GM18502 (cell line): ENCODE measurements around the gene EIF3I.
A peak's percentile ranks its signal among the peaks of the same experiment; 100 is the strongest.

Experiments
- ATAC-seq: cut with Tn5 transposase; IDR thresholded peaks from one replicate; pipeline ENCODE4 v1.9.1; 2021; ENCODE audit warnings: mild to moderate bottlenecking; ENCODE audit not compliant: unreplicated experiment, poor library complexity

Gene EIF3I

DNA sequence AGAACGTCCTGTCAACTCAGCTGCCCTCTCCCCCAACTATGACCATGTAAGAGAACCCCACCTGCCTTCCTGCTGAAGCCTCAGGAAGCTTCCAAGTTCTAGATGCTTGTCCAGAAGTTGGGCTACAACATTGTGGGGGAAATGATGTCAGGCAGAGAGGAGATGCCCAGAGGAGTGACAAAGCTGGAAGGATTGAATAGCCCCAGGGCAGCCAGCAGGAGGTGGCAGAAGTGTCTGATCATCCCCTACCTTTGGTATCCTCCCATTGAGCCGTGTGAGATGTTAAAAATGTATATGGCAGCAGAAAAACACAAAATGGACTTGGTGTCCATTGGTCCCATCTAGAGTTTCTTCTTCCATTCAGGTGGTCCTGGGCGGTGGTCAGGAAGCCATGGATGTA lies 6.6 kb downstream of the EIF3I start:
- ATAC-seq = no peak

DNA sequence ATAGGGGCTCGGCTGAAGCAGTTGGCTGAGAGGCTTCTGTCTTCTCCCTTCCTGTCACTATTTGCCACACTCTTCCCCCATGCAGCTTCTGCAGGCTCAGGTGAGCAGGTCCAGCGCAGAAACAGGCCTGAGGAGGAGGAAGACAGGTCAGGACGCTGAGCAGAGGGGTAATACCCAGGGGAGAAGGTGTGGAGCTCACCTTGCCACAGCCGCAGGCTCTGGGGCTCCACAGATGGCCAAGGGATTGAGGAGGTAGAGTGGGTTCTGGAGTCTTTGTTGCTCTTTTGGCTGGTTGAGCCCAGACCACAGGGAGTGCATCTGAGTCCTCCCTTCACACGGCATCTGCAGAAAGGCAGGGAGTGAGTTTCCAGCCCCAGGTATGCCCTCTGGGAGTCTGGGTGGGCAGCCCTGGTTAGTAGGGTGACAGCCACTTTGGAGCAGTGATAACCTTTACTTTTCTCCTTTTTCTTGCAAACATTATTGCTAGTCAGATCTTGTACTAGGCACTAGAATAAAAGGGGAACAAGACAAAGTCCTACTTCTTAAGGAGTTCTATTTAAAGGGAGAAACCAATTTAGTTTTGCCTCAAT lies 9.7 kb downstream of the EIF3I start:
- ATAC-seq = no peak

GRCh38 chr1:32232558-32233304 lies 10.5 kb downstream of the EIF3I start:
- ATAC-seq = no peak

- ATAC-seq = no peak
Measured at GRCh38 chr1:32234792-32235191, 12.6 kb downstream of the EIF3I start.

DNA sequence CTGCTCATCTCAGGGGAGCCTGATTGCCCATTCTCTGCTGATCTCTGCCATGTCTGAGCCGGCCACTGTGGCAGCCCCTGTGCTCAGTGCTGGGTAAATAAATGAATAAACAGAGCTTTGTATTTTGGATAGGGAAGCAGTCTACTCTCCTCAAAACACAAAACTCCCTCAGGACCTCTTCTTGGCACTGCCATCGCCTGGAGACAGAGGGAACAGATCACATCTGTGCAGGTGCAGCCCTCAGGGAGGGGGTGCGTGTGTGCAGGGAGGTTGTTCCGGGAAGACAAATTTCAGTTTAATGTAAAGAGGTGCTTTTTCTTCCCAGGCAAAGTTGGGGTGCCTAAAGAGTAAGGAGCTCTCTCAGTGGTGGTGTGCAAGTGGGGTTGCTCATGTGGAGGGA lies 17.1 kb downstream of the EIF3I start:
- ATAC-seq = no peak

DNA sequence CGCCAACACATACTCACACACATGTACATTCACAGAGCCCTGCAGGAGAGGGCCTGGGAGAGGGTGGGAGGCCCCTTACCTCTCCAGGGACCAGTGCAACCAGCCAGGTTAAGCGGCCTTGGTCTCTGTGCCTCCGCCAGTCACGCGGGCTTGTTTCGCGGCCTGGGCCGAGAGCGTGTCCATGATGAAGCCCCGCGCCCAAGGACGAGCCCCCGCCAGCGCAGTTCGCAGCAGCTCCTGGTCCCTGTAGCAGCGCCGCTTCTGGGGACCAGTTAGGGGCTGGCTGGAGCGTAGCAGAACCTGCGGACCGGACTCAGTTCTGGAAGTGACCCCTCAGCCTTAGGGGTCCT lies 17.6 kb downstream of the EIF3I start:
- ATAC-seq = no peak

DNA sequence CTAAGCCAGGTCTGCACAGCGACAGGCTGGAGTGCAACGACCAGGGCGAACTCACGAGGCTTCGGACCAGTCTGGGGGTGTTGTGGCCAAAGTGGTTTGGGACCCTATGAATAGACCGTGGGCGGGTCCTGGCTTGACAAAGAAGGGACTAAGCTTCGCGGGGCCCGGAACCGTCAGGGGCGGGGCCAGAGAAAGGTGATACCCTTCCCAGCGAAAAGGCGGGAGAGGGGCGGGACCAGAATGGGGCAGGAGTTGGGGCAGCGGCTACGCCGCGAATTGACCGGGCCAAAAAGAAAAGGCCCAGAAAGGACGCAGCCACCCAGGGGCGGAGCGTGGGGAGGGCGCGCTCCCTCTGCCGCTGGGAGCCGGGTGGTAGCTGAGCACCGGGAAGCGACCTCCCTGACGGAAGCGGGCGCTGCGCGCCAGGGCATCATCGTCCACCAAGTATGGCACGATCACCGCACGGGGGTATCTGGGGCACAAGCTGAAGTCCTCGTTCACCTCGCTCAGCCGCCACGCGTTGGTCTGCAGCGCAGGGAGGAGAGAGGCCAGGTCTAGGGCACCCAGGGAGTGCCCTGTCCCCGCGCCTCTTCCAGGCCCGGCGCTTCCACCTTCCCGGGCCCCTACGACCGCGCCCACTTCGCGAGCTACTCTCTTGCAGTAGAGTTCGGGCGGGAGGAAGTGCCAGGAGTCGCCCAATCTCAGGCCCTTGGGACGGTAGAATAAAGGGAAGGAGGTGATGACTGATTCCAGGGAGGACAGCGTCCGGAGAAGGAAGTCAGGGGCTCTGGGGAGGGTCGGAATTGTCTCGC lies 18.1 kb downstream of the EIF3I start:
- no peak for ATAC-seq

DNA sequence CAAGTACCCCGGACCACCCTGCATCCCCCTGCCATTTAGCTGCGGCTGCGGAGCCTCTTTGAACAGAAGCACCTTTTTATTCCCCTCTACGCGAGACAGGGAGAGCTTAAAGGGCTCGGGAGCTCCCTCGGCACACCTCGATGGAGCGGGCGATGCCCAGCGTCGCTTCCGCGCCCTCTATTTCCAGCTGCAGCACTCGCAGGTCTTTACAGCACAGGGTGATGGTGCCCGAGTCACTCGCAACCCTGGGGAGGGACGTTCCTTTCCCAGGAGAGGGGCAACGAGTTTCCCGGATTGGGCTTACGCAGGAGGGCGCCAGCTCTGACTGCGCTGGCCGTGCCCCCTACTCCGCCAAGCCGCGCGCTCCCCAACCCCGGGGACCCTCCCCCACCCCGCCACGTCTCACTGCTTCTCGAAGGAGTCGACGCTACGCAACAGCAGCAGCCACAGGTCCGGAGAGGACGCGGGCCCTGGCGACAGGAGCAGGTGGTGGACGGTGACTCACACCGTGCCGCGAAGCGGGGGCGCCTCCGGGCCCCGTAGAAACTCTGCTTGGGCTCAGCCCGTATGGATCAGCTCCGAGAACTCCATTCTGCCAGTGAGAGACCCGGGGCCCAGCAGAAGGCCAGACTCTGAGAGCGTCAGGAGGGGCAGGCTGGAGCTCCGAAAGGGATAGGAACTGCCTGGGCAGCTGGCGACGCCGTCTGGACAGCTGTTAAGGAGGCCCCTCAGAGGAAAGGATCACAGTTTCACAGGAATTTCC lies 19.0 kb downstream of the EIF3I start:
- no peak for ATAC-seq

- no peak for ATAC-seq
Measured at GRCh38 chr1:32242341-32242851, 20.2 kb downstream of the EIF3I start.

DNA sequence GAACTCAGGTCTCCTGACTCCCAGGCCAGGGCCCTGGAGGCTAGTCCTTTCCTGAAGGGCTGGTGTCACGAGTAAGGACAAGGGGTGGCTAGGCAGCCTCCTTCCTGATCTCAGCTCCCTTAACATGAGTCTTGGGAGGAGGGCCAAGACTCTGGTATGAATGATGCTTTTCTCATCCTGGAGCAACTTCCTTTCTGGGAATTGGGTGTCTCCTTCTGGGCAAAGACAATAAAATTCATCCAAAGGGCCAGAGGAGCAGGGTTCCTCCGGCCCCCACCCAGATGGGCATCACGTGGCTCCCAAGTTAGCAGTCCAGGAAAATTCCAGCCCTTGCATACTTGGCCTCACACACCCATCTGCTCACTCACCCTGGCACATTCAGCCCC lies 24.7 kb downstream of the EIF3I start, which contains the start of gene FAM167B:
Gene FAM167B, plus strand, starts transcription at position 335 of the 386 bp plus-strand sequence. CDS start 200 bp downstream, outside the sequence.
- no peak for ATAC-seq

DNA sequence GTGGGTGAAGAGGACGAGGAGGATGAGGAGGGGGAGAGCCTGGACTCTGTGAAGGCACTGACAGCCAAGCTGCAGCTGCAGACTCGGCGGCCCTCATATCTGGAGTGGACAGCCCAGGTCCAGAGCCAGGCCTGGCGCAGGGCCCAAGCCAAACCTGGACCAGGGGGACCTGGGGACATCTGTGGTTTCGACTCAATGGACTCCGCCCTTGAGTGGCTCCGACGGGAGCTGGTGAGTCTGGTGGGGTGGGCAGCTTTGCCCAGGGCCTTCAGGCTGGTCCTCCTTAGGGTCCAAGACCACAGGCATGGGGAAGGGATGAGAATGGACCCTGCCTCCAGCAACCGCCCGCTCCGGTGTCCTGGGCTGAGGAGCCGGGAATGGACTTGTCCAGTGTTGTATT lies 25.2 kb downstream of the EIF3I start:
- ATAC-seq = no peak

- ATAC-seq = no peak
Measured at GRCh38 chr1:32247983-32248889, 26.0 kb downstream of the EIF3I start.

GRCh38 chr1:32249831-32250525 lies 27.8 kb downstream of the EIF3I start:
- peak; percentile 56 for ATAC-seq

DNA sequence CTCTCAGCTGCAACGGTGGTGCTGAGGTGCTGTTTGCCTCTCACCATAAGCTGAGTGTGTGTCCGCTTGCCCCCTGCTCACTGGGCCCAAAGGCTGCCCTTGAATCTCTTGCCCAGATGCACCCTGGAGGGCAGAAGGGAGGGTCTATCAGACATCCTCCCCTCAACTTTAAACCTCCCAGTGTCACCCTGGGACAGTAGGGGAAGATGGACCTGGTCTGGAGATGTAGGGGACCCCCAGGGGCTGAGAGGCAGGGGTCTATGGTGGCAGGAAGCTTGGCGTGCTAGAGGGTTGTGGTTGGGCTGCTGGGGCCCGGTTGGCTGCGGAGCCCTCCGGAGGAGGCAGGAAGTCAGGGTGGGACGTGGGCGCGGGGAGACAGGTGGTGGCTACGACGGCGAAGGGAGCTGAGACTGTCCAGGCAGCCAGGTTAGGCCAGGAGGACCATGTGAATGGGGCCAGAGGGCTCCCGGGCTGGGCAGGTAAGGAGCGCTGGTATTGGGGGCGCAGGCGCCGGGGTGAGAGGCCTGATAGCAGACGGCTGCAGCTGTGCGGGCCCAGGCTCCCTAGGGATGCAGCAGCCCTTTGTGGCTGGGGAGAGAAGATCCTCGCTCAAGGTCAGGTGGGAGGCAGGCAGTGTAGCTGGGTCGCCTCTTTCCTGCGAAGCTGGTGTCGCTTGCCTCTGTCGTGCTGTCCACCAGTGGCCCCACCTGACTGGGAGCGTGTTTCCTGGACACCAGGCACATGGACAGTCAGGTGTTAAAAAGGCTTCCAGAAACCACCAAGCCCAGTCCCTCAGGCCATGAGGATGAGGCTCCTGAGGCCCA lies 28.9 kb downstream of the EIF3I start, which contains the start of gene LCK:
Gene LCK, plus strand, starts transcription at position 373 of the 824 bp plus-strand sequence. CDS start 23,065 bp downstream, outside the sequence.
- no peak for ATAC-seq

- ATAC-seq = no peak
Measured at GRCh38 chr1:32255072-32256071, 33.2 kb downstream of the EIF3I start.

- no peak for ATAC-seq
Measured at GRCh38 chr1:32256473-32257226, 34.4 kb downstream of the EIF3I start.
